SK-N-SH (cell line): ENCODE data around the gene MYBPH. TPM values are rescaled to one million over a fixed set of nuclear protein-coding genes. Genes with fewer than 3 reads are reported as not detected.

Experiments used
- CTCF ChIA-PET: fragments of 300-600, 350-600 bp; formaldehyde crosslinking; extraction: SDS; loops from one replicate; lab custom pipeline; 2021; lab: Yijun Ruan, JAX
- POLR2A ChIA-PET: fragments of 350-600 bp; sonication (Branson Sonifier 250); formaldehyde crosslinking; extraction: SDS; loops from one replicate; lab custom pipeline; 2020; ENCODE audit warnings: antibody characterized with exemption, inconsistent platforms; lab: Yijun Ruan, JAX
- DNase-seq: peaks from one replicate; pipeline ENCODE4 v3.0.0; 2012
- H2AFZ ChIP-seq: fragments of 200-600 bp; sonication (generic); 2 replicates; pipeline ENCODE4 v1.8.1; 2016; ENCODE audit warnings: antibody characterized with exemption, mild to moderate bottlenecking, low read depth
- H3F3A ChIP-seq: fragments of 200-600 bp; sonication (generic); replicated peaks from 2 replicates; pipeline ENCODE3; 2016; ENCODE audit warnings: antibody characterized with exemption, mild to moderate bottlenecking; ENCODE audit not compliant: insufficient read depth
- H3K27ac ChIP-seq, 2 experiments: fragments of 200-500 bp in 1 of 2; fragments of 200-600 bp in 1 of 2; sonication (Bioruptor generic) in 1 of 2; sonication (generic), shearing (Covaris generic) in 1 of 2; 2 replicates each; pipeline versions ENCODE4 v1.5.1 to v1.6.1; 2014 to 2016; ENCODE audit warnings: low read depth in 2 of 2, inconsistent platforms in 1 of 2, low read length in 1 of 2, mild to moderate bottlenecking in 1 of 2, mixed read lengths in 1 of 2
- H3K27me3 ChIP-seq: fragments of 200-600 bp; sonication (generic), shearing (Covaris generic); 2 replicates; pipeline ENCODE4 v1.6.1; 2016; ENCODE audit warnings: mixed run types; ENCODE audit not compliant: insufficient read depth
- H3K36me3 ChIP-seq, 2 experiments: fragments of 200-500 bp in 1 of 2; fragments of 200-600 bp in 1 of 2; sonication (Bioruptor generic) in 1 of 2; sonication (generic) in 1 of 2; replicated peaks in 1 of 2; 2 replicates each; pipeline versions ENCODE3 to v1.5.1; 2014 to 2016; ENCODE audit warnings: low read length in 1 of 2, mild to moderate bottlenecking in 1 of 2; ENCODE audit not compliant: insufficient read depth in 2 of 2, control insufficient read depth in 1 of 2
- H3K4me1 ChIP-seq, 2 experiments: fragments of 200-500 bp in 1 of 2; fragments of 200-600 bp in 1 of 2; sonication (Bioruptor generic) in 1 of 2; sonication (generic), shearing (Covaris generic) in 1 of 2; 2 replicates each; pipeline versions ENCODE4 v1.5.1 to v1.6.1; 2014 to 2016; ENCODE audit warnings: low read depth in 1 of 2, low read length in 1 of 2, mixed run types in 1 of 2; ENCODE audit not compliant: insufficient read depth in 2 of 2, control insufficient read depth in 1 of 2
- H3K4me2 ChIP-seq: fragments of 200-600 bp; sonication (generic), shearing (Covaris generic); 2 replicates; pipeline ENCODE4 v1.6.1; 2017; ENCODE audit warnings: mixed run types
- H3K4me3 ChIP-seq, 2 experiments: fragments of 200-500 bp in 1 of 2; fragments of 200-600 bp in 1 of 2; sonication (Bioruptor generic) in 1 of 2; sonication (generic), shearing (Covaris generic) in 1 of 2; 2 replicates each; pipeline versions ENCODE4 v1.5.1 to v1.8.1; 2014 to 2016; ENCODE audit warnings: low read depth in 2 of 2, inconsistent platforms in 1 of 2, low read length in 1 of 2, mild to moderate bottlenecking in 1 of 2, mixed read lengths in 1 of 2, moderate library complexity in 1 of 2
- H3K79me2 ChIP-seq: fragments of 200-600 bp; sonication (generic); 2 replicates; pipeline ENCODE4 v1.8.1; 2017; ENCODE audit warnings: mild to moderate bottlenecking; ENCODE audit not compliant: insufficient read depth
- H3K9ac ChIP-seq: fragments of 200-600 bp; sonication (generic); 2 replicates; pipeline ENCODE4 v1.6.1; 2017; ENCODE audit warnings: mixed run types
- H3K9me2 ChIP-seq: fragments of 200-600 bp; sonication (generic); 2 replicates; pipeline ENCODE4 v1.6.1; 2017; ENCODE audit warnings: mixed run types
- H3K9me3 ChIP-seq: fragments of 200-600 bp; sonication (generic); 2 replicates; pipeline ENCODE4 v1.6.1; 2017; ENCODE audit warnings: mixed run types, mild to moderate bottlenecking, moderate library complexity
- H4K20me1 ChIP-seq: fragments of 200-600 bp; sonication (generic); 2 replicates; pipeline ENCODE4 v1.6.1; 2017; ENCODE audit warnings: mild to moderate bottlenecking, mixed run types; ENCODE audit not compliant: insufficient read depth
- CTCF ChIP-seq: fragments of 200-600 bp; sonication (generic); IDR thresholded peaks from 2 replicates; pipeline ENCODE4 v1.6.1; 2017; ENCODE audit warnings: antibody characterized with exemption, mild to moderate bottlenecking, moderate library complexity
- EP300 ChIP-seq, 2 experiments: IDR thresholded peaks; 2 replicates each; pipeline versions ENCODE4 v1.4.0 to v1.6.1; 2012; ENCODE audit warnings: borderline replicate concordance in 1 of 2, low read depth in 1 of 2, low read length in 1 of 2
- EZH2phosphoT487 ChIP-seq: fragments of 200-600 bp; sonication (generic); IDR thresholded peaks from 2 replicates; pipeline ENCODE4 v1.6.1; 2017; ENCODE audit warnings: low read depth, mixed run types, mild to moderate bottlenecking, antibody characterized with exemption, moderate library complexity, borderline replicate concordance
- FOSL2 ChIP-seq: IDR thresholded peaks from 2 replicates; pipeline ENCODE4 v1.4.0; 2012; ENCODE audit warnings: low read depth, mild to moderate bottlenecking, moderate library complexity, borderline replicate concordance
- GABPA ChIP-seq: IDR thresholded peaks from 2 replicates; pipeline ENCODE4 v1.4.0; 2012; ENCODE audit warnings: low read depth, mild to moderate bottlenecking
- IRF3 ChIP-seq: fragments of 150-350 bp; IDR thresholded peaks from 2 replicates; pipeline ENCODE4 v1.6.1; 2016; ENCODE audit warnings: mild to moderate bottlenecking, low read depth, low read length
- MXI1 ChIP-seq: IDR thresholded peaks from 2 replicates; pipeline ENCODE4 v1.6.1; 2012; ENCODE audit warnings: mild to moderate bottlenecking, low read depth, low read length, improper control_type of control experiment
- NFIC ChIP-seq: IDR thresholded peaks from 2 replicates; pipeline ENCODE4 v1.4.0; 2012; ENCODE audit warnings: borderline replicate concordance
- PBX3 ChIP-seq: IDR thresholded peaks from 2 replicates; pipeline ENCODE4; 2012
- POLR2AphosphoS5 ChIP-seq: IDR thresholded peaks from 2 replicates; pipeline ENCODE4 v1.6.1; 2012; ENCODE audit warnings: low read depth, low read length
- RFX5 ChIP-seq: IDR thresholded peaks from 2 replicates; pipeline ENCODE4 v1.6.1; 2012; ENCODE audit warnings: mild to moderate bottlenecking, improper control_type of control experiment, low read length
- RXRA ChIP-seq: IDR thresholded peaks from 2 replicates; pipeline ENCODE4 v1.4.0; 2012; ENCODE audit warnings: low read depth, mild to moderate bottlenecking, borderline replicate concordance
- SIN3A ChIP-seq: IDR thresholded peaks from 2 replicates; pipeline ENCODE4 v1.6.1; 2012; ENCODE audit warnings: low read depth, mild to moderate bottlenecking, low read length, moderate library complexity, borderline replicate concordance
- TAF1 ChIP-seq: IDR thresholded peaks from 2 replicates; pipeline ENCODE4 v1.6.1; 2012; ENCODE audit warnings: low read depth, mild to moderate bottlenecking, low read length, moderate library complexity, borderline replicate concordance
- USF2 ChIP-seq: fragments of 150-350 bp; IDR thresholded peaks from 2 replicates; pipeline ENCODE4 v1.6.1; 2017; ENCODE audit warnings: antibody characterized with exemption, low read length, low read depth, borderline replicate concordance
- YY1 ChIP-seq: IDR thresholded peaks from 2 replicates; pipeline ENCODE4 v1.4.0; 2012; ENCODE audit warnings: low read depth, mild to moderate bottlenecking
- ZBTB33 ChIP-seq: IDR thresholded peaks from 2 replicates; pipeline ENCODE4 v1.4.0; 2012; ENCODE audit warnings: low read depth, borderline replicate concordance
- WGBS: methylation state at CpG from one replicate; pipeline ENCODE4 v1.1.6; 2017; ENCODE audit warnings: low lambda C conversion rate; 5-methylcytosine and 5-hydroxymethylcytosine counted together
- polyA plus RNA-seq, 3 experiments: library from polyadenylated mRNA; depleted of rRNA; stranded (reverse); fragments of >200 nt; gene quantifications; 2 replicates each; pipeline ENCODE4 v1.2.3, GENCODE V29; 2012

MYBPH gene
- polyA plus RNA-seq, 1 of the 3 experiments (the other 2 are of a cell fraction): 0.12 TPM

GRCh38 chr1:203144661-203145060 lies 31.0 kb downstream of the MYBPH start (continued):
- TF ChIP-seq CTCF (no peak), ZBTB33 (no peak)

GRCh38 chr1:203143641-203144040 lies 32.0 kb downstream of the MYBPH start:
- Histone ChIP-seq H3K4me1 (peaks cover 4 to 37% of the 10 kb centered on the region in 2 experiments; a peak in 1 of 4 replicates), H3K4me3 (no peak overlapping the region), H3K4me2 (no peak overlapping the region), H3K27me3 (no peaks in the 10 kb centered on the region), H3K27ac (no peak overlapping the region), H3K36me3 (no peaks in the 10 kb centered on the region), H3K79me2 (no peaks in the 10 kb centered on the region), H3K9me2 (no peaks in the 10 kb centered on the region), H2AFZ (no peak overlapping the region), H3F3A (no peaks in the 10 kb centered on the region), H3K9me3 (no peaks in the 10 kb centered on the region), H3K9ac (no peak overlapping the region), H4K20me1 (no peaks in the 10 kb centered on the region)
- POLR2A ChIA-PET: no interaction called here
- CTCF ChIA-PET: interaction anchor here (1.6 kb wide), 1 partner anchor 124 kb away, joined by 5 read pairs; no protein-coding TSS in a partner anchor
- no peak for DNase-seq
- WGBS: 89% methylated on average over 11 of the region's 11 CpGs
- TF ChIP-seq NFIC: no peak
- TF ChIP-seq RXRA: no peak
- TF ChIP-seq SIN3A: no peak
- TF ChIP-seq FOSL2: no peak
- TF ChIP-seq YY1: no peak
- no peak for TF ChIP-seq MXI1

- POLR2A ChIA-PET: no interaction called here
- no peaks in the 10 kb centered on the region for H3F3A ChIP-seq
- TF ChIP-seq TAF1: no peak
- no peak for TF ChIP-seq RXRA
- TF ChIP-seq POLR2AphosphoS5: no peak
- no peak for TF ChIP-seq PBX3
- no peak for TF ChIP-seq EP300 (IDR thresholded peaks at IDR 0.05; ENCODE audit: borderline replicate concordance in 1 of 2, low read depth in 1 of 2, low read length in 1 of 2)
- no peak for TF ChIP-seq USF2
- TF ChIP-seq IRF3: no peak
- no peak for TF ChIP-seq RFX5
- TF ChIP-seq NFIC: no peak
- TF ChIP-seq GABPA: no peak
- TF ChIP-seq EZH2phosphoT487: no peak
Observed at GRCh38 chr1:203142684-203143408, 32.8 kb downstream of the MYBPH start.

More at GRCh38 chr1:203142684-203143408, 32.8 kb downstream of the MYBPH start:
- Histone ChIP-seq H3K4me1 (peaks cover 4 to 37% of the 10 kb centered on the region in 2 experiments; a peak in 1 of 4 replicates), H3K9ac (no peak overlapping the region), H3K27ac (no peak overlapping the region), H3K4me3 (no peak overlapping the region), H2AFZ (no peak overlapping the region), H3K4me2 (no peak overlapping the region), H3K9me3 (no peaks in the 10 kb centered on the region), H3K79me2 (no peaks in the 10 kb centered on the region), H3K27me3 (no peaks in the 10 kb centered on the region), H3K9me2 (no peaks in the 10 kb centered on the region), H4K20me1 (no peaks in the 10 kb centered on the region), H3K36me3 (no peaks in the 10 kb centered on the region)
- 79% methylated on average over 4 of the region's 5 CpGs for WGBS
- CTCF ChIA-PET: interaction anchor here (1.1 to 4.2 kb wide), 4 partner anchors 13 to 126 kb away, joined by 3 to 18 read pairs (median 4); no protein-coding TSS in a partner anchor
- no peak for DNase-seq
